Esophagus (tissue), 2 donors: ENCODE measurements around the gene SCRN2. TPM values are rescaled to one million over a fixed set of nuclear protein-coding genes. Genes with fewer than 3 reads are reported as not detected.

ENCODE experiments used
- H3K27ac ChIP-seq, 2 donors: one replicate each; pipeline ENCODE4 v1.5.1; 2013; ENCODE audit warnings: low read depth in 2 of 2, mild to moderate bottlenecking in 2 of 2, inconsistent platforms in 1 of 2, low read length in 1 of 2, moderate library complexity in 1 of 2
- H3K27me3 ChIP-seq, 2 donors: one replicate each; pipeline ENCODE4 v1.6.1; 2013; ENCODE audit warnings: low read length in 2 of 2, control low read depth in 1 of 2, mild to moderate bottlenecking in 1 of 2; ENCODE audit not compliant: insufficient read depth in 2 of 2, control insufficient read depth in 1 of 2
- H3K36me3 ChIP-seq, 2 donors: one replicate each; pipeline ENCODE4 v1.6.1; 2013; ENCODE audit warnings: low read length in 1 of 2; ENCODE audit not compliant: control insufficient read depth in 2 of 2, insufficient read depth in 2 of 2
- H3K4me1 ChIP-seq, 2 donors: one replicate each; pipeline ENCODE4 v1.6.1; 2013; ENCODE audit warnings: low read length in 1 of 2; ENCODE audit not compliant: control insufficient read depth in 2 of 2, insufficient read depth in 2 of 2
- H3K4me3 ChIP-seq, 2 donors: one replicate each; pipeline ENCODE4 v1.5.1; 2013; ENCODE audit warnings: low read length in 2 of 2, mild to moderate bottlenecking in 2 of 2, low read depth in 1 of 2, moderate library complexity in 1 of 2
- H3K9me3 ChIP-seq, 2 donors: one replicate each; pipeline ENCODE4 v1.6.1; 2013; ENCODE audit warnings: mild to moderate bottlenecking in 2 of 2, low read depth in 1 of 2, low read length in 1 of 2, moderate library complexity in 1 of 2; ENCODE audit not compliant: control insufficient read depth in 2 of 2, insufficient read depth in 1 of 2
- WGBS, 2 donors: extraction: QIAGEN DNeasy Blood & Tissue Kit; methylation state at CpG; one replicate each; pipeline ENCODE4 v1.1.7; 2013; 5-methylcytosine and 5-hydroxymethylcytosine counted together
- polyA plus RNA-seq, 2 donors: library from polyadenylated mRNA; stranded (reverse); fragments of 200-250 nt; gene quantifications; one replicate each; pipeline ENCODE4 v1.2.3, GENCODE V29; 2013
- donor health status: healthy with polysubstance abuse.
- donor health status: Bipolar disorder and iron deficiency.

Gene SCRN2
- polyA plus RNA-seq, result 10 to 100 TPM; 28.6 to 34.7 TPM

- Histone ChIP-seq H3K27me3 (no peaks in the 10 kb centered on the region), H3K27ac (peak within 1 kb of the TSS; percentile 22 to 29), H3K4me1 (peaks cover 3 to 17% of the 10 kb centered on the region in 2 donors), H3K4me3 (peak within 1 kb of the TSS; percentile 65 to 75), H3K9me3 (no peaks in the 10 kb centered on the region), H3K36me3 (peaks cover 3 to 20% of the 10 kb centered on the region in 2 donors)
- 1% methylated on average over 53 to 55 of the region's 55 CpGs for WGBS, 2 donors
Measured at GRCh38 chr17:47840742-47841487, at the start of gene SCRN2. Gene SCRN2 (minus strand): TSS chr17:47841273. CDS start chr17:47840843, 430 bp downstream.

- H3K36me3 ChIP-seq, result no peaks in the 10 kb centered on the region
- H3K4me3 ChIP-seq, result no peak overlapping the region
- no peak overlapping the region for H3K27ac ChIP-seq
- H3K4me1 ChIP-seq, result no peaks in the 10 kb centered on the region
- H3K9me3 ChIP-seq, result no peaks in the 10 kb centered on the region
- H3K27me3 ChIP-seq, result no peaks in the 10 kb centered on the region
- WGBS, 2 donors, result 39 to 41% methylated on average over 11 of the region's 11 CpGs
Measured at GRCh38 chr17:47889734-47890529, 48.9 kb upstream of the SCRN2 start.

GRCh38 chr17:47888293-47888692, 47.2 kb upstream of the SCRN2 start:
- Histone ChIP-seq H3K27me3 (no peaks in the 10 kb centered on the region), H3K27ac (no peak overlapping the region), H3K9me3 (no peaks in the 10 kb centered on the region), H3K4me1 (peaks cover 0 to 2% of the 10 kb centered on the region in 2 donors), H3K4me3 (no peak overlapping the region), H3K36me3 (no peaks in the 10 kb centered on the region)
- WGBS, 2 donors, result 81 to 84% methylated on average over 6 of the region's 6 CpGs

- Histone ChIP-seq H3K36me3 (no peaks in the 10 kb centered on the region), H3K27ac (peak overlapping the region in 1 of 2 donors; percentile 6), H3K4me3 (no peak overlapping the region), H3K27me3 (no peaks in the 10 kb centered on the region), H3K9me3 (no peaks in the 10 kb centered on the region), H3K4me1 (peaks cover 0 to 11% of the 10 kb centered on the region in 2 donors)
- WGBS, 2 donors, result 42 to 44% methylated on average over 11 of the region's 11 CpGs
Measured at GRCh38 chr17:47884905-47885730, 44.0 kb upstream of the SCRN2 start.

GRCh38 chr17:47884427-47884740, 43.3 kb upstream of the SCRN2 start:
- Histone ChIP-seq H3K4me3 (no peak overlapping the region), H3K9me3 (no peaks in the 10 kb centered on the region), H3K27ac (no peak overlapping the region), H3K4me1 (peaks cover 0 to 11% of the 10 kb centered on the region in 2 donors), H3K27me3 (no peaks in the 10 kb centered on the region), H3K36me3 (no peaks in the 10 kb centered on the region)
- 29 to 33% methylated on average over 5 of the region's 5 CpGs for WGBS, 2 donors

- 56 to 59% methylated on average over 9 of the region's 9 CpGs for WGBS, 2 donors
- no peak overlapping the region for H3K4me3 ChIP-seq
- no peaks in the 10 kb centered on the region for H3K9me3 ChIP-seq
- H3K4me1 ChIP-seq, result peaks cover 0 to 11% of the 10 kb centered on the region in 2 donors
- no peaks in the 10 kb centered on the region for H3K27me3 ChIP-seq
- no peaks in the 10 kb centered on the region for H3K36me3 ChIP-seq
- H3K27ac ChIP-seq, result no peak overlapping the region
Measured at GRCh38 chr17:47883589-47884426, 42.7 kb upstream of the SCRN2 start.

- no peaks in the 10 kb centered on the region for H3K27me3 ChIP-seq
- peaks cover 0 to 11% of the 10 kb centered on the region in 2 donors for H3K4me1 ChIP-seq
- H3K27ac ChIP-seq, result no peak overlapping the region
- no peaks in the 10 kb centered on the region for H3K9me3 ChIP-seq
- H3K36me3 ChIP-seq, result no peaks in the 10 kb centered on the region
- 73 to 78% methylated on average over 9 of the region's 9 CpGs for WGBS, 2 donors
- no peak overlapping the region for H3K4me3 ChIP-seq
Measured at GRCh38 chr17:47882695-47883588, 41.9 kb upstream of the SCRN2 start.

GRCh38 chr17:47882247-47882646, 41.2 kb upstream of the SCRN2 start:
- Histone ChIP-seq H3K27ac (no peak overlapping the region), H3K36me3 (no peaks in the 10 kb centered on the region), H3K27me3 (no peaks in the 10 kb centered on the region), H3K4me1 (peaks cover 0 to 11% of the 10 kb centered on the region in 2 donors), H3K4me3 (no peak overlapping the region), H3K9me3 (no peaks in the 10 kb centered on the region)
- 19 to 27% methylated on average over 7 of the region's 7 CpGs for WGBS, 2 donors
